GM19023 (cell line): ENCODE results near the gene FAM222A.

Source experiments
- ATAC-seq: cut with Tn5 transposase; IDR thresholded peaks from one replicate; pipeline ENCODE4 v1.9.1; 2021; ENCODE audit warnings: mild to moderate bottlenecking, moderate library complexity; ENCODE audit not compliant: unreplicated experiment

FAM222A gene

GRCh38 chr12:109710747-109711595 is 2.7 kb upstream of the FAM222A start:
- no peak for ATAC-seq

GRCh38 chr12:109711596-109712461 is 1.8 kb upstream of the FAM222A start:
- no peak for ATAC-seq

GRCh38 chr12:109714141-109714912 is 702 bp downstream of the FAM222A start:
- peak; percentile 29 for ATAC-seq

GRCh38 chr12:109714913-109715244 is 1.3 kb downstream of the FAM222A start:
- ATAC-seq, result no peak

- no peak for ATAC-seq
These were observed 1.9 kb downstream of the FAM222A start for GRCh38 chr12:109715310-109716091.

- no peak for ATAC-seq
These were observed 2.5 kb downstream of the FAM222A start for GRCh38 chr12:109716092-109716479.

GRCh38 chr12:109716512-109717389 is 3.1 kb downstream of the FAM222A start:
- ATAC-seq, result no peak

GRCh38 chr12:109717390-109718357 is 4.0 kb downstream of the FAM222A start:
- ATAC-seq, result no peak

GRCh38 chr12:109718390-109718789 is 4.8 kb downstream of the FAM222A start:
- ATAC-seq, result no peak

- no peak for ATAC-seq
These were observed 5.7 kb downstream of the FAM222A start for GRCh38 chr12:109719123-109720022.

GRCh38 chr12:109720152-109720856 is 6.7 kb downstream of the FAM222A start:
- ATAC-seq, result no peak

GRCh38 chr12:109720857-109721189 is 7.2 kb downstream of the FAM222A start:
- no peak for ATAC-seq

GRCh38 chr12:109721276-109721675 is 7.7 kb downstream of the FAM222A start:
- no peak for ATAC-seq

- ATAC-seq, result no peak
These were observed 8.5 kb downstream of the FAM222A start for GRCh38 chr12:109722022-109722720.

- ATAC-seq, result no peak
These were observed 9.1 kb downstream of the FAM222A start for GRCh38 chr12:109722721-109723094.

- ATAC-seq, result no peak
These were observed 9.8 kb downstream of the FAM222A start for GRCh38 chr12:109723311-109723881.
